Colonic mucosa (tissue), 4 donors: ENCODE data around the gene CASS4. TPM values are rescaled to one million over a fixed set of nuclear protein-coding genes. Genes with fewer than 3 reads are reported as not detected.

Experiments used
- DNase-seq: peaks from one replicate; pipeline ENCODE4 v3.0.0-alpha.2; 2020
- H3K27ac ChIP-seq: fragments of 200-600 bp; one replicate; pipeline ENCODE4 v1.8.0; 2021
- H3K27me3 ChIP-seq: fragments of 200-600 bp; one replicate; pipeline ENCODE4 v1.8.0; 2021
- H3K36me3 ChIP-seq: fragments of 200-600 bp; one replicate; pipeline ENCODE4 v1.8.0; 2021
- H3K4me1 ChIP-seq: fragments of 200-600 bp; one replicate; pipeline ENCODE4 v1.8.0; 2021; ENCODE audit warnings: mild to moderate bottlenecking
- H3K4me3 ChIP-seq: fragments of 200-600 bp; one replicate; pipeline ENCODE4 v1.8.0; 2021
- H3K9ac ChIP-seq, 2 donors: one replicate each; pipeline ENCODE4 v1.7.0; 2013; ENCODE audit warnings: control low read depth in 2 of 2, low read depth in 2 of 2, low read length in 2 of 2
- H3K9me3 ChIP-seq: fragments of 200-600 bp; one replicate; pipeline ENCODE4 v1.8.0; 2021
- CTCF ChIP-seq: fragments of 200-600 bp; IDR thresholded peaks from one replicate; pipeline ENCODE4 v1.8.0; 2022; ENCODE audit warnings: antibody characterized with exemption, mild to moderate bottlenecking
- intact Hi-C: fragments of 100-400 bp; cut with DNase I; formaldehyde crosslinking; loops from one replicate; pipeline ENCODE4 v1.14.1; 2022
- total RNA-seq, 2 donors: library from RNA; stranded (reverse); fragmentation: NEBNext Ultra II Directional in 1 of 2; extraction: Animal tissue kit (Norgen Biotek cat#: 25700) in 1 of 2; gene quantifications; one replicate each; pipeline ENCODE4 v1.2.1, GENCODE V29; 2021
- donor health status: healthy.
- donor health status: DM: no; HTN: no; CAD: no.
- donor health status: DM: no; HTN: no; CAD: no.

Gene CASS4
- total RNA-seq, 2 donors from 2014 or later: 0.17 to 0.98 TPM

- H3K27me3 ChIP-seq: no peaks in the 10 kb centered on the region
- H3K4me3 ChIP-seq: no peak overlapping the region
- TF ChIP-seq CTCF: no peak
- no peak overlapping the region for H3K27ac ChIP-seq
- H3K9ac ChIP-seq: no peak overlapping the region
- intact Hi-C loops: no loop called here
- no peaks in the 10 kb centered on the region for H3K9me3 ChIP-seq
- no peak for DNase-seq
- no peaks in the 10 kb centered on the region for H3K4me1 ChIP-seq
- no peaks in the 10 kb centered on the region for H3K36me3 ChIP-seq
Observed at GRCh38 chr20:56433221-56433879, 21.3 kb downstream of the CASS4 start.

DNA sequence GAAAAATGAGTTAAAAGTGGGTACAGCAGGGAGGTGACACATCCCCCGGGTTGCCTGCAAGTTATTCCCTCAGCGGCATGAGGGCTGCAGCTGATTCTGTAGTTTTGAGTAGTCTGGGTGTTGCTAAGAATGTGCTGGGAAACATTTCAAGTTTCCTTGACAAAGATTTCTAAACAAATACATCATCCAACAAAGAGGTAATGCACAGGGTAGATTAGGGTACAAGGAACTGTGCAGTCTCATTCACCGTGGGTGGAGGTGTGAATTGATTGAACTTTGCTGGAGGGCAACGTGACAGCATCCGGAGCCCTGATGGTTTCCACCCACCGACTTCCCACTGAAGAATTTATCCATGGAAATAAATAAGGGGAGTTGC is 21.8 kb downstream of the CASS4 start:
- H3K27me3 ChIP-seq: no peaks in the 10 kb centered on the region
- TF ChIP-seq CTCF: no peak
- no peak for DNase-seq
- H3K27ac ChIP-seq: no peak overlapping the region
- no peak overlapping the region for H3K4me3 ChIP-seq
- no peaks in the 10 kb centered on the region for H3K36me3 ChIP-seq
- intact Hi-C loops: no loop called here
- no peaks in the 10 kb centered on the region for H3K4me1 ChIP-seq
- no peak overlapping the region for H3K9ac ChIP-seq
- no peaks in the 10 kb centered on the region for H3K9me3 ChIP-seq

DNA sequence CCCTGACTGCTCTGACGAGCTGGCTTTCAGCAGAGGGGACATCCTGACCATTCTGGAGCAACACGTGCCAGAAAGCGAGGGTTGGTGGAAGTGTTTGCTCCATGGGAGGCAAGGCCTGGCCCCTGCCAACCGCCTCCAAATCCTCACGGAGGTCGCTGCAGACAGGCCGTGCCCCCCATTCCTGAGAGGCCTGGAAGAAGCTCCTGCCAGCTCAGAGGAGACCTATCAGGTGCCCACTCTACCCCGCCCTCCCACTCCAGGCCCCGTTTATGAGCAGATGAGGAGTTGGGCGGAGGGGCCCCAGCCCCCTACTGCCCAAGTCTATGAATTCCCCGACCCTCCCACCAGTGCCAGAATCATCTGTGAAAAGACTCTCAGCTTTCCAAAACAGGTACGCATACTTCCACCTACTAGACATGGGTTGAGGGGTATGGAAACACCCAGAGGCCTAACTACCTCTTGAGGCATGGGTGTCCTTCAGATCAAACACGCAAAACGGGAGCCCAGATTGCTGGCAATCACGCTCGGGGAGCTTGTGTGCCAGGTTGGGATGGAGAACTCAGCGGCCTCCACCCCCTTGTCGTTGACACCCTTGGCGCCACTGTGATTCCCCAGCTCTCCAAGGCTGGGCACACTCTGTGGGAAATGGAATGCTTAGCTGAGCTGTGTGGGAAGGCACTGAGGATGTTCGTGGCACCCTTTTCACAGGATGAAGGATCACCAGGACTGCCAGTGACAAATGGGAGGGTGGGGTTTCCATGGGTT is 25.3 kb downstream of the CASS4 start:
- intact Hi-C loops: no loop called here
- Histone ChIP-seq H3K4me1 (no peaks in the 10 kb centered on the region), H3K27me3 (no peaks in the 10 kb centered on the region), H3K9ac (no peak overlapping the region), H3K27ac (no peak overlapping the region), H3K4me3 (no peak overlapping the region), H3K9me3 (no peaks in the 10 kb centered on the region), H3K36me3 (no peaks in the 10 kb centered on the region)
- TF ChIP-seq CTCF: no peak
- DNase-seq: no peak

DNA sequence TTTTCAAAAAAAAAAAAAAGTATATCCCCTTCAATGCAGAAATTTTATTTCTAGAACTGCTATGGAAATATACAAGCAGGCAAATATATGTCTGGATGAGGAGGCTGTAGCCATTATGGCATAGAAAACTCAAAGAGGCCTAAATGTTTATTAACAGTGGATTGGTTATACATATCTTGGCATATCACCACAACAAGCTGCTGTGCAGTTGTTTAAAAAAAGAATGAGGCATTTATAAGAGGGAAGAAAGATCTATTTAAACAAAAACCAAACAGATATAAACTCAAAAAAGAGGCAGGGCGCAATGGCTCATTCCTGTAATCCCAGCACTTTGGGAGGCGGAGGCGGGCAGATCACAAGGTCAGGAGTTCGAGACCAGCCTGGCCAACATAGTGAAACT is 26.2 kb downstream of the CASS4 start:
- H3K9ac ChIP-seq: no peak overlapping the region
- H3K27me3 ChIP-seq: no peaks in the 10 kb centered on the region
- TF ChIP-seq CTCF: no peak
- intact Hi-C loops: no loop called here
- no peaks in the 10 kb centered on the region for H3K4me1 ChIP-seq
- no peaks in the 10 kb centered on the region for H3K36me3 ChIP-seq
- H3K27ac ChIP-seq: no peak overlapping the region
- DNase-seq: no peak
- H3K9me3 ChIP-seq: no peaks in the 10 kb centered on the region
- H3K4me3 ChIP-seq: no peak overlapping the region

- no peaks in the 10 kb centered on the region for H3K4me1 ChIP-seq
- no peaks in the 10 kb centered on the region for H3K9me3 ChIP-seq
- no peak overlapping the region for H3K27ac ChIP-seq
- no peak for DNase-seq
- no peak overlapping the region for H3K9ac ChIP-seq
- intact Hi-C loops: no loop called here
- no peak for TF ChIP-seq CTCF
- no peaks in the 10 kb centered on the region for H3K27me3 ChIP-seq
- no peak overlapping the region for H3K4me3 ChIP-seq
- H3K36me3 ChIP-seq: no peaks in the 10 kb centered on the region
Observed at GRCh38 chr20:56439771-56440291, 27.8 kb downstream of the CASS4 start.
